Ectodermal cell (in vitro differentiated cells): ENCODE measurements around the gene DIP2C.

Experiments used
- H3K27ac ChIP-seq: 2 replicates; pipeline ENCODE4 v1.7.0; 2013; ENCODE audit warnings: mild to moderate bottlenecking, low read depth, low read length; ENCODE audit not compliant: insufficient read depth, poor library complexity, severe bottlenecking
- H3K27me3 ChIP-seq: 2 replicates; pipeline ENCODE4 v1.7.0; 2013; ENCODE audit warnings: mild to moderate bottlenecking, low read length; ENCODE audit not compliant: insufficient read depth, control insufficient read depth, poor library complexity, severe bottlenecking
- H3K36me3 ChIP-seq: one replicate; pipeline ENCODE4 v1.7.0; 2013; ENCODE audit warnings: low read length; ENCODE audit not compliant: control insufficient read depth, insufficient read depth
- H3K4me1 ChIP-seq: one replicate; pipeline ENCODE4 v1.7.0; 2013; ENCODE audit warnings: low read length; ENCODE audit not compliant: control insufficient read depth, insufficient read depth
- H3K4me3 ChIP-seq: 2 replicates; pipeline ENCODE4 v1.7.0; 2013; ENCODE audit warnings: low read depth, low read length, control low read depth; ENCODE audit not compliant: insufficient read depth
- H3K9me3 ChIP-seq: 2 replicates; pipeline ENCODE4 v1.7.0; 2013; ENCODE audit warnings: mild to moderate bottlenecking, low read length, moderate library complexity; ENCODE audit not compliant: control insufficient read depth
- WGBS, 2 experiments: methylation state at CpG; one replicate each; pipeline ENCODE4 v1.1.7; 2013; ENCODE audit warnings: missing lambda C conversion rate in 2 of 2; 5-methylcytosine and 5-hydroxymethylcytosine counted together

The DIP2C gene

DNA sequence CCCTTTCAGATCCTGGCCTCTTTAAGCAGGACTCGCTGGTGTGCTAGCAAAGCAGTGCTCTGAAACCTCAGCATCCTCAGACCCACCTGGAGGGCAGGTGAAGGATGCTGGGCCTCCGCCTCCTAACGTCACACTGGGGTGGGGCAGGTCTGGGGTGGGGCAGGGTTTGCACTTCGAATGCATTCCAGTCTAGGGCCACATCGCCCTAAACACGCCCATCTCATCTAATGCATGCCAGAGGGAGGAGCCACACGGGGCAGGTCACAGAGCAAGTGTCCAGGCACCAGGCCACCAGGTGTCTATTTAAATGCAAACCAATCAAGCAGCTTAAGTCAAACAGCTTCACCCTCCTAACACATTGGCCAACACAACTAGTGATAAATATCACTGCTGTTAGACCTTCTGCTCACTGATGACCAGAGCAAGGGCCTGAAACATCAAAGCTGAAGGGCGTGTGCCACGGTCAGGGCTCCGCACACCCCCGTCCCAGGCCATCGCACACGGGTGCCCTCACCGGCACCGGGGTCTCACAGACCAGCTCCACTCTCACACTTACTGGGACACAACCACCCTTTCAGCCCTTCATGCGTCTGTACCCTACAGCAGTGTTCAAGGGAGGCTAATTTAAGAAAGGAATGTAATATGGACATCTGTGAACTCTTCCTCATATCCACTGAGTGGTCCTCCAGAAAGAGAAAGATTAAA lies 47.1 kb downstream of the DIP2C start:
- Histone ChIP-seq H3K4me1 (no peaks in the 10 kb centered on the region), H3K27me3 (no peaks in the 10 kb centered on the region), H3K36me3 (no peaks in the 10 kb centered on the region), H3K9me3 (no peaks in the 10 kb centered on the region), H3K4me3 (no peak overlapping the region), H3K27ac (no peak overlapping the region)
- 87 to 88% methylated on average over 16 of the region's 16 CpGs for WGBS, 2 experiments

DNA sequence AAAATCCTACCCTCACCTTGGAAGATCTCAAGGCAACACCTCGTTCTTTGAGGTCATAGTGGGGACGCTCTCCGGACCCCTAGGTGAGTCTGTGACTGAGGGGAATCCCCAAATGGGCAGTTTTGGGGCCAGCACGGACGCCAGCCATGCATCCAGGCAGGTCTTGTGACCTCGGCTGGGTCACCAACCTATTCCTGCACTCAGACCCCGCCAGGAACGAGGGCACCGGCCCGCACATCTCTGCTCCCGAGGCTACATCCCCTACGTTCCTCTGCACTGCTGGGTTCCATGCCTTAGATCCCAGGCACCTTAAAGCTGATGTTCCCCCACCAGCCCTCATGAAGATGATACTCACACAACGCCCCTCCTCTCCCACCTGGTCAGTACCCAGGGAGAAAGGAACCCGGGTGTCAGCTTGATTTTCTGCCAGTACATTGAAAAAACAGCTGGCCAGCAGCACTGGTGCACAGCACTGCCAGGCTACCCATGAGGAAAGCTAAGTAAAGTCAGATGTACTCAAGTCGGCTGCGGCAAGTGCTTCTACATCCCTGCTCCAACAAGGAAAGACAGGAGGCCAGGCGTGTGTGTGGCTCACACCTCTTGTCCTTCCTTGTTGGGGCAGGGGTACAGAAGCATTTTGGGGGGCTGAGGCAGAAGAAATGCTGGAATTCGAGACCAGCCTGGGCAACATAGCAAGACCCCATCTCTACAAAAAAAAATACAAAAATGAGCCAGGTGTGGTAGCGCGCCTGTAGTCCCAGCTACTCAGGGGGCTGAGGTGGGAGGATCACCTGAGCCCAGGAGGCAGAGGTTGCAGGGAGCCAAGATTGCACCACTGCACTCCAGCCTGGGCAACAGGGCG lies 48.1 kb downstream of the DIP2C start:
- Histone ChIP-seq H3K4me3 (no peak overlapping the region), H3K36me3 (no peaks in the 10 kb centered on the region), H3K4me1 (no peaks in the 10 kb centered on the region), H3K27ac (no peak overlapping the region), H3K9me3 (no peaks in the 10 kb centered on the region), H3K27me3 (no peaks in the 10 kb centered on the region)
- WGBS, 2 experiments: 92 to 96% methylated on average over 20 to 21 of the region's 21 CpGs

DNA sequence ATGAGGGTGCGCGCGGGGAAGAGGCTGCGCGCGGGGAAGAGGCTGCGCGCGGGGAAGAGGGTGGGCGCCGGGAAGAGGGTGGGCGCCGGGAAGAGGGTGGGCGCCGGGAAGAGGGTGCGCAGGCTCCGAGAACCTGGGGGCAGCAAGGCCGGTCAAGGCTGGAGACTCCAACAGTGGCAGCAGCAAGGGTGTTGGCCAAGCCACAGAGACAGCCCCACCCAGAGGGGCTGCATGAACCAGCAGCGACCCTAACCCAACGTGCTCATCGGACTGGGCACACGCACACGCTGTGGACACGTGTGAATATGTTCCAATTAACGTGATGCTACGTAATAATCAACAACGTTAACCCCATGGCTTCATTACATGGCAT lies 48.8 kb downstream of the DIP2C start:
- Histone ChIP-seq H3K9me3 (no peaks in the 10 kb centered on the region), H3K36me3 (no peaks in the 10 kb centered on the region), H3K27ac (no peak overlapping the region), H3K4me1 (no peaks in the 10 kb centered on the region), H3K4me3 (no peak overlapping the region), H3K27me3 (no peaks in the 10 kb centered on the region)
- whole genome bisulfite sequencing, 2 experiments: 92 to 94% methylated on average over 27 of the region's 27 CpGs

DNA sequence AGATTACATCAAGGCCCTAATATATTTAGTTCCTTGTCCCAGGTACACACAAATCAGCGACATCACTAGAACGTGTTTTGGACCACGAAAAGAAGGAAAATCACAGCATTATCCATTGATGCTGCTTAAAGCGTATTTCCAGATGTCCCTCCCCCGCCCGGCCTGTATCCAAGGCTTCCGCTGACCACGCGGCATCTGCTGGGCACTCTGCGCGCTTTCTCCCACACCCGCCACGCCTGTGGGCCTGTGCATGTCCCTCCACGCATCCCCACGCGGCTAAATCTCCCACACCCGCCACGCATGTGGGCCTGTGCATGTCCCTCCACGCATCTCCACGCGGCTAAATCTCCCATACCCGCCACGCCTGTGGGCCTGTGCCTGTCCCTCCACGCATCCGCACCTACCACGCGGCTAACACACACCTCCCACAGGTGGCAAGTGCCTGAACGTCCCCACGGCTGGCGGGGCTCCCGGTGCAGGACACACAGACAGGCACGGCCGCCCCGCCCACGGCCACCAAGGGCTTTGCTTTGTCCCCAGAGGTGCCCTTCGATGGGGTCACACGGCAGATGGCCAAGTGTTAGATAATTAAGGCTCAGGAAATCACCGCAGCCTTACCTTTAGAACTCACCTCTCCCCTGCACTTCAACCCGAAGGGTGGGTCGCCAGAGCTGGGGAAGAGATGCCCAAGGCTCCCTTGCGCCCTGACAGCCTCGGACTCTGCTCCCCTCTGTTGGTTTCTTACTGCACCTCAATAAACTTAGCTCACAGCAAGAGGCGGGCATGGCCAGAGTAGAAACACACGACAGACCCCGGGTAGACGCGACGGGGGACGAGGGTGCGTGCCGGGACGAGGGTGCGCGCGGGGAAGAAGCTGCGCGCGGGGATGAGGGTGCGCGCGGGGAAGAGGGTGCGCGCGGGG lies 49.5 kb downstream of the DIP2C start:
- Histone ChIP-seq H3K36me3 (no peaks in the 10 kb centered on the region), H3K27me3 (no peaks in the 10 kb centered on the region), H3K4me1 (no peaks in the 10 kb centered on the region), H3K9me3 (no peaks in the 10 kb centered on the region), H3K4me3 (no peak overlapping the region), H3K27ac (no peak overlapping the region)
- 95 to 96% methylated on average over 64 of the region's 64 CpGs for WGBS, 2 experiments

DNA sequence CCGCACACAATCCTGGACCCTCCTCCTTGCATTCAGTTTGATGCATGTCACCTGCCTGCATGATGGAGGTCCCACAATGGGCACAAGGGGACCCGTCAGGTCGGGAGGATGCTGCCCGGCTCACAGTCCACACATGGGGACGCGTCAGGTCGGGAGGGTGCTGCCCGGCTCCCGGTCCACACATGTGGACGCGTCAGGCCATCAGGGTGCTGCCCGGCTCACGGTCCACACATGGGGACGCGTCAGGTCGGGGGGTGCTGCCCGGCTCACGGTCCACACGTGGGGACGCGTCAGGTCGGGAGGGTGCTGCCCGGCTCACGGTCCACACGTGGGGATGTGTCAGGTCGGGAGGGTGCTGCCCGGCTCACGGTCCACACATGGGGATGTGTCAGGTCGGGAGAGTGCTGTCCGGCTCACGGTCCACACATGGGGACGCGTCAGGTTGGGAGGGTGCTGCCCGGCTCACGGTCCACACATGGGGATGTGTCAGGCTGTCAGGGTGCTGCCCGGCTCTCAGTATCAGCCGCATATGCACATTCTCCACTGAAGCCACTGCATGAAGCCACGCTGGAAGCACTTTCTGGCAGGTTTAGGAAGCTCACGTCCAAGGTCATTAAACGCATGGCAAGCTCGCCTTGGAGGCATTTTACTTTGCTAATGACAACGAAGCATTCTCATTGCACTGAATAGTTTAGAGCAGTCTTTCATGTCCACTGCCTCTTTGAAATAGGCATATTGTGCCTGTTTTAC lies 50.3 kb downstream of the DIP2C start:
- no peaks in the 10 kb centered on the region for H3K27me3 ChIP-seq
- WGBS, 2 experiments: 92 to 94% methylated on average over 42 of the region's 42 CpGs

DNA sequence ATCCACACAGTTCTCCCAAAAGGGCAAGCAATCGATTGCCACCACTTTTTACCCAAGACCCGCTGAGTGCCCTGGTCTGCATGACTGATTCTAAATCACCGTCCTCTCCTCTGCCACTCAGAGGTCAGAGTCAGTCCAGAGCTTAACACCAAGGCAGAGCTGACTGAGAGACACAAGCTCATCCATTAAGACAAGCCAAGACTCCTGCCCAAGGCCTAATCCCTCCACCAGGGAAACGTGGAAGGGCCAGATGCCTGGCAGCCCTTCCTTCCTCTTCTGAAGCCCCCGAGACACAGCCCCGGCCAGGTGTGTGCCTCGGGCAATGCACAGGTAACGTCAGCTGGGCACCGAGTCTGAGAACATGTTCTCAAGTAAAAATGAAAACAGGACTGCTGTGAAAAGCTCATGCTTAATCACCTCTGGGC lies 51.7 kb downstream of the DIP2C start:
- Histone ChIP-seq H3K4me3 (no peak overlapping the region), H3K27ac (no peak overlapping the region), H3K9me3 (no peaks in the 10 kb centered on the region), H3K4me1 (no peaks in the 10 kb centered on the region), H3K36me3 (no peaks in the 10 kb centered on the region), H3K27me3 (no peaks in the 10 kb centered on the region)
- 92% methylated on average over 9 of the region's 9 CpGs for WGBS, 2 experiments

More for the DNA sequence above, 50.3 kb downstream of the DIP2C start:
- Histone ChIP-seq H3K4me1 (no peaks in the 10 kb centered on the region), H3K27ac (no peak overlapping the region), H3K36me3 (no peaks in the 10 kb centered on the region), H3K4me3 (no peak overlapping the region), H3K9me3 (no peaks in the 10 kb centered on the region)

DNA sequence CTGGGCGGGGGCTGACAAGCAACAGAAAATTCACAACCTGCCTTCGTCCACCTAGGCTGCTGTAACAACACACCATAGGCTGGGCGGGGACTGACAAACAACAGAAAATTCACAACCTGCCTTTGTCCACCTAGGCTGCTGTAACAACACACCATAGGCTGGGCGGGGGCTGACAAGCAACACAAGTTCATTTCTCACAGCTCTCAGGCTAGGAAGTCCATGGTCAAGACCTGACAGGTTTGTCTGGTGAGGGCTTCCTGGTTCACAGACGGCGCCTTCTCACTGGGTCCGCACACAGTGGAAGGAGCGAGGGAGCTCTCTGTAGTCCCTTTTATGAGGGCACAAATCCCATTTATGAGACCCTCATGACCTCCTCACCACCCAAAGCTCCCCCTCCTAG lies 52.2 kb downstream of the DIP2C start:
- no peaks in the 10 kb centered on the region for H3K9me3 ChIP-seq
- H3K27ac ChIP-seq: no peak overlapping the region
- no peak overlapping the region for H3K4me3 ChIP-seq
- 91 to 93% methylated on average over 8 of the region's 8 CpGs for WGBS, 2 experiments
- no peaks in the 10 kb centered on the region for H3K4me1 ChIP-seq
- H3K27me3 ChIP-seq: no peaks in the 10 kb centered on the region
- no peaks in the 10 kb centered on the region for H3K36me3 ChIP-seq

DNA sequence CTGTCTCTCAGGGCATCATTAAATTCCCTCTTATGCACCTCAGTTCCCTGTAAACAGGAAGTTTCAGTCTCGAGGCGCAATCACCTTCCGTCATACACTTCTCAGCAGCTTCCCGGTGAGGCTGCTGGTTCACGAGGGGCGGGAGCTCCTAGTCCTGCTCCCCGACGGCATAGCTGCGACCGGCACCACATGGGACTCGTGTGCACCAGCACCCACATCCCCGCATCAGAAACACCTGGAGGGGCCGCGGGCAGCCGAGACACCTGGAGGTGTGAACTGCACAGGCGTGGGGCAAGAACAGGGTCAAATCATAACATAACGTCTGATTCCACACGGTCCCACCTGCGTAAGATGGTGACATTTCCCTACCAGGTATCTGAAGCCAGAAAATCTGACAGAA lies 52.7 kb downstream of the DIP2C start:
- no peaks in the 10 kb centered on the region for H3K27me3 ChIP-seq
- no peaks in the 10 kb centered on the region for H3K36me3 ChIP-seq
- no peaks in the 10 kb centered on the region for H3K9me3 ChIP-seq
- no peak overlapping the region for H3K27ac ChIP-seq
- no peak overlapping the region for H3K4me3 ChIP-seq
- 92 to 93% methylated on average over 19 of the region's 19 CpGs for WGBS, 2 experiments
- no peaks in the 10 kb centered on the region for H3K4me1 ChIP-seq

DNA sequence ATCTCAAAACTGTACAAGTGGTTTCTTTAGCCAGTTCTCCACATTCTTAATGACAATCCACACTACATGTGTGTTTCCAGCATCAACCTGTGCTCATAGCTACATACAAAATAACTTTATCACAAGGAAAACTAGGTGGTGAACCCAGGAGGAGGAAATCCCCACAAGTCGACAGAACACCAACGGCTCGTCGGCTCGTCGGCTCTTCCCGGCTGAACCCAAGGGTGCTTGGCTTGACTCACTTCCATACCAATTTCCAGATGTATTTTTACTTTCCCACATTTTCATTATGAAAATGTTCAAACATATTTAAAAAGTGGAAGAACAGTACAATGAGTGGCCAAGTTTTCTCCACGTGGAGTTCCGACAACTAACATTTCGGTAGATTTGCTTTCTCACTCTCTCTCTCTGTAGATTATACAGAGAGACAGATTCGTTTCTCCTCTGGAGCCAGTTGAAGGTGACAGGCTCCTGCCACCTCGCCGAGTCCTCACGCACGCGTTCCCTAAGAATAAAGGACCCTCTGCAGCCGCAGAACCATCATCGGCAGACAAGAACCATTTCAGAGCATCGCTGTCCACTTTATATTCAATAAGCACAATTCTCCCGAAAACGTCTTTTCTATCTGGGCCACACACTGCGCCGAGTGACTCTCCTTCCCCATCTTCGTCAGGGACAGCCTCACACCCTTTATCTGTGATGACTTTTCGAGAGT lies 53.3 kb downstream of the DIP2C start:
- Histone ChIP-seq H3K4me1 (peaks cover 2% of the 10 kb centered on the region), H3K27me3 (no peaks in the 10 kb centered on the region), H3K4me3 (no peak overlapping the region), H3K27ac (no peak overlapping the region), H3K36me3 (no peaks in the 10 kb centered on the region), H3K9me3 (no peaks in the 10 kb centered on the region)
- 94 to 95% methylated on average over 25 of the region's 25 CpGs for WGBS, 2 experiments
